Activated T-cell treated with anti-CD3 and anti-CD28 coated beads, Interleukin-2, amount 50 U/mL, for 24 hours (primary cell): ENCODE results near the gene IL17REL.

Experiments
- DNase-seq: peaks from one replicate; pipeline ENCODE4 v3.0.0-alpha.2; 2020
- H3K27ac Mint-ChIP-seq: 2 replicates; pipeline ENCODE4 v1.8.0; 2020; ENCODE audit warnings: mild to moderate bottlenecking, mixed read lengths
- H3K27me3 Mint-ChIP-seq: 2 replicates; pipeline ENCODE4 v1.8.0; 2020; ENCODE audit warnings: mixed read lengths
- H3K36me3 Mint-ChIP-seq: 2 replicates; pipeline ENCODE4 v1.8.0; 2020; ENCODE audit warnings: low read depth, mixed read lengths
- H3K4me1 Mint-ChIP-seq: 2 replicates; pipeline ENCODE4 v1.8.0; 2020; ENCODE audit warnings: low read depth, mixed read lengths
- H3K4me3 Mint-ChIP-seq: 2 replicates; pipeline ENCODE4 v1.8.0; 2020; ENCODE audit warnings: mild to moderate bottlenecking, moderate library complexity, mixed read lengths
- H3K9me3 Mint-ChIP-seq: 2 replicates; pipeline ENCODE4 v1.8.0; 2020; ENCODE audit warnings: mixed read lengths

Gene IL17REL

DNA sequence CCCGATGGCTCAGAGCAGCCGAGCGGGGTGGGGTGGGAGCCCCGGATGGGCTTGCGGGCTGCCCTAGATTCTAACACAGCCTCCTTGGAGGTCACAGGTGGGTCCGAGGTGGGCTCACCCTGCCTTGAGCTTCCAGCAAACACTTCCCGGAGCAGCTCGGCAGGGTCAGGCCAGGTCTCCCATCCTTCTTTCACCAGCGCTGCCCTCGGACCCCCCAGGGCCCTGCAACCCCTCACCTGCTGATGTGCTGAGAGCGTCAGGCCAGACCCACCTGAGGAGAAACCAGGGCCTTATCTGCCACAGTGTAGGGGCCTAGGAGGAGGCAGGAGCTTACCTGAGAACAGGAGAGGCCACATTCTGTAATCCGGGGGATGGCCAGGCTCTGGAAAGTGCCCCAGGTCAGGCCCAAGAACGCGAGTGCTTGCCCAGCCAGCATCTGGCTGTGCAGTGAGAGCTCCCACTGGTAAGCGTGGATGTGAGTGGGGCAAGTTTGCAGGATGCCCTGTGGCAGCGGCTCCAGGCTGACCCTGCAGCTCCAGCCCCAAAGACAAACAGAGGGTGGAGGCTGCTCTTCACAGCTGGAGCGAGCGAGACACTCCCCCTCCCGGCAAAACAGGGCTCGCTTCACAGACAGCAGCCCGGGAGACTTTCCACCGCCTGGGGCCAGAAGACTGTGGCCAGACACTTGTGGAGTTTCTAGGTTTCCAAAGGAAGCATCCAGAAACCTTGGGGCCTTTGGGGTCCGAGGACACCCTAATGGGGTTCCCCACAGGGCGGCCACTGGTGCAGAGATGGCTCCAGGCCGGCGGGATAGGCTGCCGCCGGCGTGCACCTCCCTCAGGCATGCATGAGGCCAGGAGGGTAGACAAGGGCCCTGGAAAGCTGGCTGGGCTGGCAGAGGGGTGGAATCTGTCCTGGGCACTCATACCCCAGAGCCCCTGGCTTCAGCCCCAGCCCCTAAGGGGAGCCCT, at the start of gene IL17REL:
IL17REL (minus strand) TSS at position 555 of the 971 bp plus-strand sequence; CDS start at position 436, 119 bp downstream.
- Mint-ChIP-seq H3K27ac (peak within 1 kb of the TSS; percentile 76), H3K4me3 (peak within 1 kb of the TSS; percentile 55), H3K27me3 (peaks cover 17% of the 10 kb centered on the region), H3K36me3 (no peaks in the 10 kb centered on the region), H3K4me1 (peaks cover 23% of the 10 kb centered on the region), H3K9me3 (no peaks in the 10 kb centered on the region)
- DNase-seq: peak; percentile 33

GRCh38 chr22:50061824-50062355, 49.3 kb upstream of the IL17REL start:
- H3K4me3 Mint-ChIP-seq: no peak overlapping the region
- no peaks in the 10 kb centered on the region for H3K36me3 Mint-ChIP-seq
- H3K4me1 Mint-ChIP-seq: peaks cover 5% of the 10 kb centered on the region
- DNase-seq: no peak
- H3K27me3 Mint-ChIP-seq: peaks cover 33% of the 10 kb centered on the region
- H3K27ac Mint-ChIP-seq: no peak overlapping the region
- H3K9me3 Mint-ChIP-seq: no peaks in the 10 kb centered on the region

GRCh38 chr22:50061141-50061823, 48.7 kb upstream of the IL17REL start:
- Mint-ChIP-seq H3K4me3 (no peak overlapping the region), H3K36me3 (no peaks in the 10 kb centered on the region), H3K9me3 (no peaks in the 10 kb centered on the region), H3K4me1 (peaks cover 5% of the 10 kb centered on the region), H3K27me3 (peaks cover 37% of the 10 kb centered on the region), H3K27ac (no peak overlapping the region)
- no peak for DNase-seq

- Mint-ChIP-seq H3K27ac (no peak overlapping the region), H3K4me1 (peaks cover 5% of the 10 kb centered on the region), H3K4me3 (no peak overlapping the region), H3K36me3 (no peaks in the 10 kb centered on the region), H3K27me3 (peaks cover 40% of the 10 kb centered on the region), H3K9me3 (no peaks in the 10 kb centered on the region)
- no peak for DNase-seq
Observed at GRCh38 chr22:50060441-50061140, 48.0 kb upstream of the IL17REL start.

DNA sequence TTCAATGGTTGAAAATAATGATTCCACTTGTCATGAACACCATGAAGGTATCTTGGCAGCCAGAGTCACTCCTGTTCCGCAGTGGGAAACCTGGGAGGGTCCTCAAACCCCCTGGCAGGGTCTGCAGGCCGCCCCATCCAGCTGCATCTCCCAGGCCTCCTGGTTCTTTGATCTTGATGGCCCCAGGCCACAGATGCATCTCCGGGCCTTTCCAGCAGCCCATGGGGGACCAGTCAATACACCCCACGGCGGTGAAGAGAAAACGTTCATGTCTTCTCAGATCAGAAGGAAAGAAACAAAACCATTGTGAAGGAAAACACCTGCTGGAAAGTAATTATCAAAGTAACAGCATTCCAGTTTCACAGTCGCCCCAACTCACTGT, 47.3 kb upstream of the IL17REL start:
- Mint-ChIP-seq H3K36me3 (no peaks in the 10 kb centered on the region), H3K27ac (no peak overlapping the region)

GRCh38 chr22:50058906-50059880, 46.6 kb upstream of the IL17REL start:
- Mint-ChIP-seq H3K27ac (no peak overlapping the region), H3K36me3 (no peaks in the 10 kb centered on the region), H3K4me3 (no peak overlapping the region), H3K9me3 (no peaks in the 10 kb centered on the region), H3K4me1 (peaks cover 5% of the 10 kb centered on the region), H3K27me3 (peaks cover 50% of the 10 kb centered on the region)
- DNase-seq: no peak

More for the DNA sequence above, 47.3 kb upstream of the IL17REL start:
- peaks cover 47% of the 10 kb centered on the region for H3K27me3 Mint-ChIP-seq
- H3K4me1 Mint-ChIP-seq: peaks cover 5% of the 10 kb centered on the region
- no peaks in the 10 kb centered on the region for H3K9me3 Mint-ChIP-seq
- DNase-seq: no peak
- no peak overlapping the region for H3K4me3 Mint-ChIP-seq

DNA sequence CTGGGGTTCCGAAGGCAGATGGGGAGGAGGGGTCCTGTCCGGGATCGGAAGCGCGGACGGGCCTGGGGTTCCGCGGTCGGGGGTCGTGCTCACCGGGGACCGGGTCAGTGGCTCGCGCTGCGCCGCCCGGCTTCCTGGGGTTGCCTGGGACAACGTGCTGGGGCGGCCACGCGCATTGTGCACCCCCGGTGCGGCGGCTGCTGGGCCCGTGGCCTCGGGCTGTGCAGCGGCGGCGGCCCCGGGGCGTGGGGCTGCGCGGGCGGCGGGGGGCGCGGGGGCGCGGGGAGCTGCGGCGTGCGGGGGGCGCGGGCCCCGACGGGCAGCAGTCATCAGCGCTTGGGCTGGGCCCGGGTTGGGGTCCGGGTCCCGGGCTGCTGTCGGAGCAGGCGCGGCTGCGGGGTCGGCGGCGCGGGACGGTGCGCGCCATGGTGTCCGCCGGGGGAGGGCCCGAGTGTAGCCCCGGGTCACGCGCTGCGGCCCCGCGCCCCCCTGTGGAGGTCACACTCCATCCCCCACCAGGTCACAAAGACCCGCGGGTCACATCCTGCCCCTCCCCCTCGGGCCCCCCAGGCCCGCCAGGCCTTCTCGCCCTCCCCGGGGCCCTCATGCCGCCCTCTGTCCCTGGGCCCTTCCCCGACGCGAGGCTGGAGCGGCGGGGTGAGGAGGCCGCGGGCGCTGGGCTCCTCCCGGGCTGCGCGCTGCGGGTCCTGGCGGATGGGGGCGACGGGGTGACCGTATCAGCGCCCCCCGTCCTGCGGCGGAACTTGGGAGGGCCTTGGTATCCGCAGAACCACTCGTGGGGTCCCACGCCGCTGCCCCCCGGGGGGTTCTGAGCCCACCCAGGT, 45.7 kb upstream of the IL17REL start, which contains the start of gene TTLL8:
TTLL8 (minus strand) TSS at position 238 of the 845 bp plus-strand sequence.
- H3K27ac Mint-ChIP-seq: no peak within 1 kb of the TSS
- no peaks in the 10 kb centered on the region for H3K9me3 Mint-ChIP-seq
- no peaks in the 10 kb centered on the region for H3K36me3 Mint-ChIP-seq
- peaks cover 5% of the 10 kb centered on the region for H3K4me1 Mint-ChIP-seq
- no peak within 1 kb of the TSS for H3K4me3 Mint-ChIP-seq
- no peak for DNase-seq
- peaks cover 58% of the 10 kb centered on the region for H3K27me3 Mint-ChIP-seq

GRCh38 chr22:50057278-50058060, 44.9 kb upstream of the IL17REL start:
- no peaks in the 10 kb centered on the region for H3K9me3 Mint-ChIP-seq
- DNase-seq: no peak
- no peak overlapping the region for H3K4me3 Mint-ChIP-seq
- peaks cover 58% of the 10 kb centered on the region for H3K27me3 Mint-ChIP-seq
- H3K4me1 Mint-ChIP-seq: peaks cover 5% of the 10 kb centered on the region
- no peak overlapping the region for H3K27ac Mint-ChIP-seq
- no peaks in the 10 kb centered on the region for H3K36me3 Mint-ChIP-seq

- no peak overlapping the region for H3K27ac Mint-ChIP-seq
- H3K4me1 Mint-ChIP-seq: peaks cover 5% of the 10 kb centered on the region
- DNase-seq: no peak
- peaks cover 57% of the 10 kb centered on the region for H3K27me3 Mint-ChIP-seq
- no peaks in the 10 kb centered on the region for H3K36me3 Mint-ChIP-seq
- H3K4me3 Mint-ChIP-seq: no peak overlapping the region
- H3K9me3 Mint-ChIP-seq: no peaks in the 10 kb centered on the region
Observed at GRCh38 chr22:50056214-50056972, 43.8 kb upstream of the IL17REL start.

- no peak for DNase-seq
- H3K36me3 Mint-ChIP-seq: no peaks in the 10 kb centered on the region
- peaks cover 1% of the 10 kb centered on the region for H3K4me1 Mint-ChIP-seq
- no peaks in the 10 kb centered on the region for H3K9me3 Mint-ChIP-seq
- H3K27me3 Mint-ChIP-seq: peaks cover 33% of the 10 kb centered on the region
- no peak overlapping the region for H3K27ac Mint-ChIP-seq
- H3K4me3 Mint-ChIP-seq: no peak overlapping the region
Observed at GRCh38 chr22:50053861-50054260, 41.3 kb upstream of the IL17REL start.

- no peak for DNase-seq
- H3K27ac Mint-ChIP-seq: no peak overlapping the region
- H3K4me1 Mint-ChIP-seq: no peaks in the 10 kb centered on the region
- H3K36me3 Mint-ChIP-seq: no peaks in the 10 kb centered on the region
- no peaks in the 10 kb centered on the region for H3K9me3 Mint-ChIP-seq
- H3K4me3 Mint-ChIP-seq: no peak overlapping the region
- peaks cover 26% of the 10 kb centered on the region for H3K27me3 Mint-ChIP-seq
Observed at GRCh38 chr22:50051930-50052329, 39.4 kb upstream of the IL17REL start.
